H1 (cell line): Measurements from ENCODE around the gene GNRHR. TPM values are rescaled to one million over a fixed set of nuclear protein-coding genes. Genes with fewer than 3 reads are reported as not detected.
A peak's percentile ranks its signal among the peaks of the same experiment; 100 is the strongest.

ENCODE experiments used
- CBX8 ChIP-seq: fragments of 300-800, 300-1000 bp; sonication (generic); IDR thresholded peaks from 2 replicates; pipeline ENCODE4 v1.7.1; 2016; ENCODE audit warnings: low read depth, low read length, borderline replicate concordance
- CTBP2 ChIP-seq: IDR thresholded peaks from 2 replicates; pipeline ENCODE4 v1.7.0; 2011; ENCODE audit warnings: borderline replicate concordance, mild to moderate bottlenecking, moderate library complexity, mixed read lengths, low read length; ENCODE audit not compliant: insufficient read depth, insufficient read length
- EP300 ChIP-seq, 2 experiments: IDR thresholded peaks; 1 replicate in 1 of 2; 2 replicates in 1 of 2; pipeline ENCODE4 v1.6.1; 2011 to 2012; ENCODE audit warnings: low read depth in 2 of 2, low read length in 2 of 2, mild to moderate bottlenecking in 2 of 2, borderline replicate concordance in 1 of 2, inconsistent platforms in 1 of 2, moderate library complexity in 1 of 2
- HDAC6 ChIP-seq: IDR thresholded peaks from one replicate; pipeline ENCODE4 v1.7.1; 2012; ENCODE audit warnings: low read depth, mild to moderate bottlenecking, inconsistent platforms, low read length, moderate library complexity
- KDM4A ChIP-seq: IDR thresholded peaks from one replicate; pipeline ENCODE4 v1.7.1; 2012; ENCODE audit warnings: low read depth, mild to moderate bottlenecking, moderate library complexity, low read length, inconsistent platforms; ENCODE audit not compliant: severe bottlenecking
- RAD21 ChIP-seq, 2 experiments: IDR thresholded peaks in 1 of 2; conservative IDR thresholded peaks in 1 of 2; 2 replicates each; pipeline ENCODE4 v1.6.1; 2011; ENCODE audit warnings: low read depth in 2 of 2, low read length in 2 of 2, improper control_type of control experiment in 1 of 2, inconsistent platforms in 1 of 2, mild to moderate bottlenecking in 1 of 2, moderate library complexity in 1 of 2
- RFX5 ChIP-seq: IDR thresholded peaks from 2 replicates; pipeline ENCODE4 v1.6.1; 2011; ENCODE audit warnings: low read depth, low read length, improper control_type of control experiment, borderline replicate concordance
- TEAD4 ChIP-seq: IDR thresholded peaks from 2 replicates; pipeline ENCODE4 v1.6.1; 2012; ENCODE audit warnings: low read depth, low read length, inconsistent platforms, mixed read lengths
- polyA plus RNA-seq, 7 experiments: library from polyadenylated mRNA; depleted of rRNA in 3 of 7; stranded (reverse) in 5 of 7; unstranded in 2 of 7; fragments of >200 nt in 5 of 7; fragments of 200-250 nt in 2 of 7; gene quantifications; 1 replicate in 5 of 7; 2 replicates in 1 of 7; 4 replicates in 1 of 7; pipeline versions ENCODE4 v1.2.1 to v1.2.3, GENCODE V29; 2011 to 2013; ENCODE audit warnings: missing spikeins in 2 of 7, mixed read lengths in 2 of 7
- total RNA-seq: library from RNA; stranded (reverse); fragmentation: NEBNext Ultra II Directional; extraction: Animal tissue kit (Norgen Biotek cat#: 25700); gene quantifications from 2 replicates; pipeline ENCODE4 v1.2.1, GENCODE V29; 2021
- TF ChIP-seq, protein P1 (sequence below): fragments of 300-600 bp; sonication (generic); IDR thresholded peaks from 2 replicates; pipeline ENCODE4 v1.7.1; 2012; ENCODE audit warnings: low read length, moderate library complexity, mild to moderate bottlenecking, inconsistent platforms; ENCODE audit not compliant: insufficient replicate concordance

Gene GNRHR
- total and polyA plus RNA-seq, 2 of the 8 experiments (the other 6 are each of a cell fraction or from before 2014, with no cell fraction given) = not detected

- TF ChIP-seq, protein P1, sequence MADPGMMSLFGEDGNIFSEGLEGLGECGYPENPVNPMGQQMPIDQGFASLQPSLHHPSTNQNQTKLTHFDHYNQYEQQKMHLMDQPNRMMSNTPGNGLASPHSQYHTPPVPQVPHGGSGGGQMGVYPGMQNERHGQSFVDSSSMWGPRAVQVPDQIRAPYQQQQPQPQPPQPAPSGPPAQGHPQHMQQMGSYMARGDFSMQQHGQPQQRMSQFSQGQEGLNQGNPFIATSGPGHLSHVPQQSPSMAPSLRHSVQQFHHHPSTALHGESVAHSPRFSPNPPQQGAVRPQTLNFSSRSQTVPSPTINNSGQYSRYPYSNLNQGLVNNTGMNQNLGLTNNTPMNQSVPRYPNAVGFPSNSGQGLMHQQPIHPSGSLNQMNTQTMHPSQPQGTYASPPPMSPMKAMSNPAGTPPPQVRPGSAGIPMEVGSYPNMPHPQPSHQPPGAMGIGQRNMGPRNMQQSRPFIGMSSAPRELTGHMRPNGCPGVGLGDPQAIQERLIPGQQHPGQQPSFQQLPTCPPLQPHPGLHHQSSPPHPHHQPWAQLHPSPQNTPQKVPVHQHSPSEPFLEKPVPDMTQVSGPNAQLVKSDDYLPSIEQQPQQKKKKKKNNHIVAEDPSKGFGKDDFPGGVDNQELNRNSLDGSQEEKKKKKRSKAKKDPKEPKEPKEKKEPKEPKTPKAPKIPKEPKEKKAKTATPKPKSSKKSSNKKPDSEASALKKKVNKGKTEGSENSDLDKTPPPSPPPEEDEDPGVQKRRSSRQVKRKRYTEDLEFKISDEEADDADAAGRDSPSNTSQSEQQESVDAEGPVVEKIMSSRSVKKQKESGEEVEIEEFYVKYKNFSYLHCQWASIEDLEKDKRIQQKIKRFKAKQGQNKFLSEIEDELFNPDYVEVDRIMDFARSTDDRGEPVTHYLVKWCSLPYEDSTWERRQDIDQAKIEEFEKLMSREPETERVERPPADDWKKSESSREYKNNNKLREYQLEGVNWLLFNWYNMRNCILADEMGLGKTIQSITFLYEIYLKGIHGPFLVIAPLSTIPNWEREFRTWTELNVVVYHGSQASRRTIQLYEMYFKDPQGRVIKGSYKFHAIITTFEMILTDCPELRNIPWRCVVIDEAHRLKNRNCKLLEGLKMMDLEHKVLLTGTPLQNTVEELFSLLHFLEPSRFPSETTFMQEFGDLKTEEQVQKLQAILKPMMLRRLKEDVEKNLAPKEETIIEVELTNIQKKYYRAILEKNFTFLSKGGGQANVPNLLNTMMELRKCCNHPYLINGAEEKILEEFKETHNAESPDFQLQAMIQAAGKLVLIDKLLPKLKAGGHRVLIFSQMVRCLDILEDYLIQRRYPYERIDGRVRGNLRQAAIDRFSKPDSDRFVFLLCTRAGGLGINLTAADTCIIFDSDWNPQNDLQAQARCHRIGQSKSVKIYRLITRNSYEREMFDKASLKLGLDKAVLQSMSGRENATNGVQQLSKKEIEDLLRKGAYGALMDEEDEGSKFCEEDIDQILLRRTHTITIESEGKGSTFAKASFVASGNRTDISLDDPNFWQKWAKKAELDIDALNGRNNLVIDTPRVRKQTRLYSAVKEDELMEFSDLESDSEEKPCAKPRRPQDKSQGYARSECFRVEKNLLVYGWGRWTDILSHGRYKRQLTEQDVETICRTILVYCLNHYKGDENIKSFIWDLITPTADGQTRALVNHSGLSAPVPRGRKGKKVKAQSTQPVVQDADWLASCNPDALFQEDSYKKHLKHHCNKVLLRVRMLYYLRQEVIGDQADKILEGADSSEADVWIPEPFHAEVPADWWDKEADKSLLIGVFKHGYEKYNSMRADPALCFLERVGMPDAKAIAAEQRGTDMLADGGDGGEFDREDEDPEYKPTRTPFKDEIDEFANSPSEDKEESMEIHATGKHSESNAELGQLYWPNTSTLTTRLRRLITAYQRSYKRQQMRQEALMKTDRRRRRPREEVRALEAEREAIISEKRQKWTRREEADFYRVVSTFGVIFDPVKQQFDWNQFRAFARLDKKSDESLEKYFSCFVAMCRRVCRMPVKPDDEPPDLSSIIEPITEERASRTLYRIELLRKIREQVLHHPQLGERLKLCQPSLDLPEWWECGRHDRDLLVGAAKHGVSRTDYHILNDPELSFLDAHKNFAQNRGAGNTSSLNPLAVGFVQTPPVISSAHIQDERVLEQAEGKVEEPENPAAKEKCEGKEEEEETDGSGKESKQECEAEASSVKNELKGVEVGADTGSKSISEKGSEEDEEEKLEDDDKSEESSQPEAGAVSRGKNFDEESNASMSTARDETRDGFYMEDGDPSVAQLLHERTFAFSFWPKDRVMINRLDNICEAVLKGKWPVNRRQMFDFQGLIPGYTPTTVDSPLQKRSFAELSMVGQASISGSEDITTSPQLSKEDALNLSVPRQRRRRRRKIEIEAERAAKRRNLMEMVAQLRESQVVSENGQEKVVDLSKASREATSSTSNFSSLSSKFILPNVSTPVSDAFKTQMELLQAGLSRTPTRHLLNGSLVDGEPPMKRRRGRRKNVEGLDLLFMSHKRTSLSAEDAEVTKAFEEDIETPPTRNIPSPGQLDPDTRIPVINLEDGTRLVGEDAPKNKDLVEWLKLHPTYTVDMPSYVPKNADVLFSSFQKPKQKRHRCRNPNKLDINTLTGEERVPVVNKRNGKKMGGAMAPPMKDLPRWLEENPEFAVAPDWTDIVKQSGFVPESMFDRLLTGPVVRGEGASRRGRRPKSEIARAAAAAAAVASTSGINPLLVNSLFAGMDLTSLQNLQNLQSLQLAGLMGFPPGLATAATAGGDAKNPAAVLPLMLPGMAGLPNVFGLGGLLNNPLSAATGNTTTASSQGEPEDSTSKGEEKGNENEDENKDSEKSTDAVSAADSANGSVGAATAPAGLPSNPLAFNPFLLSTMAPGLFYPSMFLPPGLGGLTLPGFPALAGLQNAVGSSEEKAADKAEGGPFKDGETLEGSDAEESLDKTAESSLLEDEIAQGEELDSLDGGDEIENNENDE = no peak
- TF ChIP-seq KDM4A (peak; percentile 61), EP300 (IDR thresholded peaks at IDR 0.05; ENCODE audit: borderline replicate concordance in 1 of 2, low read depth in 2 of 2, low read length in 2 of 2) (peak in 1 of 2 experiments; percentile 44; a peak in 1 of 3 replicates), RFX5 (no peak), RAD21 (IDR thresholded peaks at IDR 0.05 in 1 of 2, conservative IDR thresholded peaks at IDR 0.05 in 1 of 2; ENCODE audit: low read depth in 2 of 2, low read length in 2 of 2) (no peak; a peak in 1 of 4 replicates), CTBP2 (no peak), HDAC6 (no peak), TEAD4 (no peak), CBX8 (no peak)
Observed at GRCh38 chr4:67700738-67701516, 53.3 kb downstream of the GNRHR start, which contains the start of gene UBA6 (continued).
